HEK293T (cell line): ENCODE measurements around the gene KRT24.

ENCODE experiments used
- CTCF ChIA-PET: fragments of 350-600 bp; formaldehyde crosslinking; extraction: SDS; loops from one replicate; lab custom pipeline; 2021; ENCODE audit warnings: antibody characterized with exemption, inconsistent platforms; lab: Yijun Ruan, JAX
- POLR2A ChIA-PET: fragments of 350-600 bp; formaldehyde crosslinking; extraction: SDS; loops from one replicate; lab custom pipeline; 2020; ENCODE audit warnings: antibody characterized with exemption, inconsistent platforms; lab: Yijun Ruan, JAX
- DNase-seq: peaks from one replicate; pipeline ENCODE4 v3.0.0; 2012; ENCODE audit warnings: mixed read lengths; ENCODE audit errors: extremely low spot score
- ARNT ChIP-seq: fragments of 450-650 bp; IDR thresholded peaks from 2 replicates; pipeline ENCODE4 v1.6.1; 2017; ENCODE audit warnings: mild to moderate bottlenecking
- BHLHE40 ChIP-seq: fragments of 450-650 bp; IDR thresholded peaks from 2 replicates; pipeline ENCODE4 v1.6.1; 2016; ENCODE audit warnings: mild to moderate bottlenecking, moderate library complexity, borderline replicate concordance
- CTBP1 ChIP-seq: fragments of 450-650 bp; IDR thresholded peaks from 2 replicates; pipeline ENCODE4 v1.6.1; 2016; ENCODE audit warnings: borderline replicate concordance
- ELF4 ChIP-seq: fragments of 450-650 bp; IDR thresholded peaks from 2 replicates; pipeline ENCODE4 v1.6.1; 2017; ENCODE audit warnings: antibody characterized with exemption
- FOXA1 ChIP-seq: fragments of 450-650 bp; IDR thresholded peaks from 2 replicates; pipeline ENCODE4 v1.6.1; 2016; ENCODE audit warnings: mild to moderate bottlenecking
- FOXK2 ChIP-seq: fragments of 450-650 bp; IDR thresholded peaks from 2 replicates; pipeline ENCODE4 v1.6.1; 2016; ENCODE audit warnings: mild to moderate bottlenecking
- FOXM1 ChIP-seq: fragments of 450-650 bp; IDR thresholded peaks from 2 replicates; pipeline ENCODE4 v1.6.1; 2017; ENCODE audit warnings: mild to moderate bottlenecking, borderline replicate concordance
- HDGF ChIP-seq: fragments of 450-650 bp; IDR thresholded peaks from 2 replicates; pipeline ENCODE4 v1.6.1; 2017; ENCODE audit warnings: antibody characterized with exemption, borderline replicate concordance
- L3MBTL2 ChIP-seq: fragments of 450-650 bp; conservative IDR thresholded peaks from 2 replicates; pipeline ENCODE4 v1.6.1; 2016; ENCODE audit warnings: mild to moderate bottlenecking
- LEF1 ChIP-seq: fragments of 450-650 bp; IDR thresholded peaks from 2 replicates; pipeline ENCODE4 v1.6.1; 2017; ENCODE audit warnings: mild to moderate bottlenecking, borderline replicate concordance
- NFRKB ChIP-seq: fragments of 450-650 bp; IDR thresholded peaks from 2 replicates; pipeline ENCODE4 v1.6.1; 2016; ENCODE audit warnings: mild to moderate bottlenecking, moderate library complexity
- SP1 ChIP-seq: fragments of 450-650 bp; IDR thresholded peaks from 2 replicates; pipeline ENCODE4 v1.6.1; 2017
- SUZ12 ChIP-seq: fragments of 450-650 bp; IDR thresholded peaks from 2 replicates; pipeline ENCODE4 v1.6.1; 2016; ENCODE audit warnings: mild to moderate bottlenecking
- TARDBP ChIP-seq: fragments of 450-650 bp; IDR thresholded peaks from 2 replicates; pipeline ENCODE4 v1.6.1; 2016
- ZNF384 ChIP-seq: fragments of 450-650 bp; IDR thresholded peaks from 2 replicates; pipeline ENCODE4 v1.6.1; 2016
- TF ChIP-seq, protein P1 (sequence below): fragments of 450-650 bp; IDR thresholded peaks from 2 replicates; pipeline ENCODE4 v1.6.1; 2016

KRT24 gene

GRCh38 chr17:40699371-40699770 lies 4.2 kb downstream of the KRT24 start:
- no peak for DNase-seq
- TF ChIP-seq LEF1 = no peak
- TF ChIP-seq ZNF384 = no peak
- no peak for TF ChIP-seq FOXM1
- TF ChIP-seq BHLHE40 = no peak
- TF ChIP-seq L3MBTL2 = no peak
- TF ChIP-seq FOXA1 = no peak
- CTCF ChIA-PET = no interaction called here
- POLR2A ChIA-PET = interaction anchor here (1.3 kb wide), 1 partner anchor 52 kb away, joined by 4 read pairs; the partner anchor contains the start of gene SMARCE1

DNA sequence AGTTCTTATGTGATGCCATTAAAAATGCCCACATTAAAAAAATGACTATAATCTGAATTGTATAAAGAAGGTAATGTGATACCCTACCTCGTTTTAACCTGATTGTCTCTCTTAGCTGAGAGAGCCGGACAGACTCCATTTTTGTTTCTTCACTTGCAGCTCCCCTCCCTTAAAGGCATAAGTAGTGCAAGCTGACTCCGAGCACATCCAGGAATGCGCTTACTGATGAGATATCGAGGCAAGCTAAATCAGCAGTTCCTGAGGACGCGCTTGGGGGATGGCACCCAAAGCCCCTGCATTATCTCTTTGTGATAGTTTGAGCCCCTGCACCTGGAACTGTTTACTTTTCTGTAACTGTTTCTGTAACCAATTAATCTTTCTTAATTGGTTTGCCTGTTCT lies 6.3 kb downstream of the KRT24 start:
- TF ChIP-seq ELF4 (no peak), FOXM1 (no peak), FOXK2 (no peak), ZNF384 (no peak), SP1 (no peak), NFRKB (no peak), BHLHE40 (no peak), L3MBTL2 (no peak), SUZ12 (no peak)
- ChIA-PET CTCF (interaction anchor here (0.7 to 1.1 kb wide), 2 partner anchors 44 to 82 kb away, joined by 3 to 4 read pairs; no protein-coding TSS in a partner anchor), POLR2A (interaction anchor here (1.8 kb wide), 1 partner anchor 50 kb away, joined by 6 read pairs; the partner anchor contains the start of gene SMARCE1)
- no peak for DNase-seq

- no peak for TF ChIP-seq SP1
- no peak for TF ChIP-seq ZNF384
- no peak for TF ChIP-seq BHLHE40
- TF ChIP-seq HDGF = no peak
- TF ChIP-seq L3MBTL2 = no peak
- TF ChIP-seq CTBP1 = no peak
- TF ChIP-seq NFRKB = no peak
- no peak for TF ChIP-seq TARDBP
- TF ChIP-seq, protein P1, sequence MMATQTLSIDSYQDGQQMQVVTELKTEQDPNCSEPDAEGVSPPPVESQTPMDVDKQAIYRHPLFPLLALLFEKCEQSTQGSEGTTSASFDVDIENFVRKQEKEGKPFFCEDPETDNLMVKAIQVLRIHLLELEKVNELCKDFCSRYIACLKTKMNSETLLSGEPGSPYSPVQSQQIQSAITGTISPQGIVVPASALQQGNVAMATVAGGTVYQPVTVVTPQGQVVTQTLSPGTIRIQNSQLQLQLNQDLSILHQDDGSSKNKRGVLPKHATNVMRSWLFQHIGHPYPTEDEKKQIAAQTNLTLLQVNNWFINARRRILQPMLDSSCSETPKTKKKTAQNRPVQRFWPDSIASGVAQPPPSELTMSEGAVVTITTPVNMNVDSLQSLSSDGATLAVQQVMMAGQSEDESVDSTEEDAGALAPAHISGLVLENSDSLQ = no peak
- no peak for TF ChIP-seq FOXM1
- no peak for TF ChIP-seq SUZ12
- no peak for TF ChIP-seq FOXA1
- TF ChIP-seq LEF1 = no peak
- no peak for TF ChIP-seq ARNT
- TF ChIP-seq ELF4 = no peak
- no peak for TF ChIP-seq FOXK2
- DNase-seq = no peak
- CTCF ChIA-PET = interaction anchor here (0.7 to 1.1 kb wide), 2 partner anchors 43 to 81 kb away, joined by 3 to 4 read pairs; no protein-coding TSS in a partner anchor
- POLR2A ChIA-PET = interaction anchor here (1.8 kb wide), 1 partner anchor 49 kb away, joined by 6 read pairs; the partner anchor contains the start of gene SMARCE1
Measured at GRCh38 chr17:40696651-40697072, 6.9 kb downstream of the KRT24 start.

DNA sequence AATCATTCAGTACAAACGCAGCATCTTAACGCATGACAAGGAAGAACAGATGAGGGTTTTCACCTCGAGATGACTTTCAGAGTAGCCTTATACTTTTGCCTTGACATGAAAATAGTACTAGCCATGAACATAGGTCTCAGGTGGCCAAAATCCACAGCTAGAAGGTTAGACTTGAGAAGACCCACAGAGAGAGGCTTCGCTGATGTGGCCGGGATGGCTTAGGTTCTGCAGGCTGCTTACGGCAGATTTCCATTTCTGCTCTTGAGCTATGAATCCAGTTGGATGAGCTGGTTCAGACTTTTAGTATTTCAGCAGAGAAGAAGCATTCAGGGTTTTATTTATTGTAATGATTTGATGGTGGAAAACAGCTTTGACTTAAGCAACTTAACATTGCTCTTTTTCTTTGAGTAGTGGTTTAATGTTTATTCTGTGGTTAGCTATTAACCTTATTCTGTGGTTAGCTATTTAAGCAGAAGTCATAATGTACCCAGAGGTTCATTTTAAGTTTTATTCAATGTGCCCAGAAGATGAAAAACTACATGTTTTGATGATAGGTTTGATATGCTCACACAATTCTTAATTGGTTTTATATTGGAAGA lies 7.6 kb downstream of the KRT24 start:
- no peak for DNase-seq
- TF ChIP-seq, protein P1 = no peak
- no peak for TF ChIP-seq CTBP1
- no peak for TF ChIP-seq FOXM1
- no peak for TF ChIP-seq NFRKB
- no peak for TF ChIP-seq SUZ12
- no peak for TF ChIP-seq LEF1
- TF ChIP-seq SP1 = no peak
- no peak for TF ChIP-seq ARNT
- no peak for TF ChIP-seq BHLHE40
- TF ChIP-seq ELF4 = no peak
- ChIA-PET POLR2A (interaction anchor here (0.9 kb wide), 1 partner anchor 48 kb away, joined by 3 read pairs; no protein-coding TSS in a partner anchor), CTCF (no interaction called here)

DNA sequence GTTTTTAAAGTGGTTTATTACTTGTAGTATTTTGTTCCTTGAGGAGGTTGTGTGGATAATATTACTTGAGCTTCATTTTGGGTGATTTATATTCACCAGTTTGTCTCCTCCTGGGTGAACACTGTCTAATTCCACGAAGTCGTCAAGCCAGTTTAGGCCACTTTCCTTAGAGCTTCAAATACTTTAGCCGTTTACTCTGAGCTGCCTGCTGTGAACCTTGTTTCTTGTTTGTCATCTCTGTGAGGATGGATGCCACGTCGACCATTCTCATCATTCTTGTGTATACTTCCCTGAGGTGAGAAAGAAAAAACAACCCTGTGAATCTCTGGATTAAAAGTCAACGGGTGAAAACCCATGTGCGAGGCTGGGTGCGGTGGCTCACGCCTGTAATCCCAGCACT lies 9.0 kb downstream of the KRT24 start:
- TF ChIP-seq TARDBP (no peak), FOXM1 (no peak)
- ChIA-PET POLR2A (no interaction called here), CTCF (no interaction called here)
- no peak for DNase-seq

- ChIA-PET POLR2A (no interaction called here), CTCF (no interaction called here)
- DNase-seq = no peak
- TF ChIP-seq SP1 = no peak
- TF ChIP-seq BHLHE40 = no peak
- no peak for TF ChIP-seq L3MBTL2
- no peak for TF ChIP-seq SUZ12
- TF ChIP-seq LEF1 = no peak
- TF ChIP-seq, protein P1 = no peak
- TF ChIP-seq FOXM1 = no peak
- no peak for TF ChIP-seq ARNT
- no peak for TF ChIP-seq ZNF384
- no peak for TF ChIP-seq CTBP1
- TF ChIP-seq HDGF = no peak
- TF ChIP-seq ELF4 = no peak
- no peak for TF ChIP-seq NFRKB
- no peak for TF ChIP-seq FOXK2
- no peak for TF ChIP-seq FOXA1
- TF ChIP-seq TARDBP = no peak
Measured at GRCh38 chr17:40687106-40687505, 16.4 kb downstream of the KRT24 start.
